HG03175 (cell line): Measurements from ENCODE around the gene SEMA5A.

Experiments used
- ATAC-seq: cut with Tn5 transposase; IDR thresholded peaks from one replicate; pipeline ENCODE4 v1.9.1; 2021; ENCODE audit warnings: mild to moderate bottlenecking, moderate library complexity; ENCODE audit not compliant: unreplicated experiment

SEMA5A gene

GRCh38 chr5:9342161-9342787, 203.6 kb downstream of the SEMA5A start:
- no peak for ATAC-seq

- no peak for ATAC-seq
These were observed 205.8 kb downstream of the SEMA5A start for GRCh38 chr5:9340085-9340484.

GRCh38 chr5:9339206-9339818, 206.6 kb downstream of the SEMA5A start:
- ATAC-seq = peak; percentile 72

- no peak for ATAC-seq
These were observed 207.1 kb downstream of the SEMA5A start for GRCh38 chr5:9338796-9339195.

- ATAC-seq = no peak
These were observed 207.8 kb downstream of the SEMA5A start for GRCh38 chr5:9337928-9338595.

GRCh38 chr5:9335754-9336495, 209.9 kb downstream of the SEMA5A start:
- no peak for ATAC-seq

GRCh38 chr5:9335269-9335668, 210.6 kb downstream of the SEMA5A start:
- ATAC-seq = no peak

GRCh38 chr5:9332026-9332425, 213.8 kb downstream of the SEMA5A start:
- ATAC-seq = no peak

GRCh38 chr5:9331372-9331771, 214.5 kb downstream of the SEMA5A start:
- ATAC-seq = no peak

GRCh38 chr5:9329125-9329524, 216.8 kb downstream of the SEMA5A start:
- no peak for ATAC-seq

GRCh38 chr5:9325549-9325948, 220.3 kb downstream of the SEMA5A start:
- no peak for ATAC-seq

- ATAC-seq = no peak
These were observed 221.4 kb downstream of the SEMA5A start for GRCh38 chr5:9324348-9325077.

GRCh38 chr5:9320652-9321051, 225.2 kb downstream of the SEMA5A start:
- ATAC-seq = no peak

GRCh38 chr5:9318031-9318430, 227.8 kb downstream of the SEMA5A start:
- ATAC-seq = no peak

- ATAC-seq = no peak
These were observed 229.1 kb downstream of the SEMA5A start for GRCh38 chr5:9316733-9317132.

GRCh38 chr5:9316041-9316440, 229.8 kb downstream of the SEMA5A start:
- ATAC-seq = no peak

GRCh38 chr5:9314558-9314957, 231.3 kb downstream of the SEMA5A start:
- no peak for ATAC-seq

GRCh38 chr5:9313751-9314150, 232.1 kb downstream of the SEMA5A start:
- ATAC-seq = no peak

- no peak for ATAC-seq
These were observed 238.7 kb downstream of the SEMA5A start for GRCh38 chr5:9307150-9307549.

- no peak for ATAC-seq
These were observed 243.7 kb downstream of the SEMA5A start for GRCh38 chr5:9302218-9302617.

- ATAC-seq = no peak
These were observed 244.7 kb downstream of the SEMA5A start for GRCh38 chr5:9301200-9301599.
